Measurements from ENCODE around the gene KHDRBS2.

- TF ChIP-seq CTCF (IDR thresholded peaks at IDR 0.05) (no peak), POLR2A (IDR thresholded peaks at IDR 0.05) (no peak)
These were observed 376.5 kb downstream of the KHDRBS2 start for GRCh38 chr6:61909486-61909885.

Data from Peyer's patch (tissue), 4 donors.